ENCODE results near the gene NRIP3. TPM values are rescaled to one million over a fixed set of nuclear protein-coding genes. Genes with fewer than 3 reads are reported as not detected.

Gene NRIP3
- total and polyA plus RNA-seq, 9 donors: 0.24 to 16.9 (median 0.99) TPM

DNA sequence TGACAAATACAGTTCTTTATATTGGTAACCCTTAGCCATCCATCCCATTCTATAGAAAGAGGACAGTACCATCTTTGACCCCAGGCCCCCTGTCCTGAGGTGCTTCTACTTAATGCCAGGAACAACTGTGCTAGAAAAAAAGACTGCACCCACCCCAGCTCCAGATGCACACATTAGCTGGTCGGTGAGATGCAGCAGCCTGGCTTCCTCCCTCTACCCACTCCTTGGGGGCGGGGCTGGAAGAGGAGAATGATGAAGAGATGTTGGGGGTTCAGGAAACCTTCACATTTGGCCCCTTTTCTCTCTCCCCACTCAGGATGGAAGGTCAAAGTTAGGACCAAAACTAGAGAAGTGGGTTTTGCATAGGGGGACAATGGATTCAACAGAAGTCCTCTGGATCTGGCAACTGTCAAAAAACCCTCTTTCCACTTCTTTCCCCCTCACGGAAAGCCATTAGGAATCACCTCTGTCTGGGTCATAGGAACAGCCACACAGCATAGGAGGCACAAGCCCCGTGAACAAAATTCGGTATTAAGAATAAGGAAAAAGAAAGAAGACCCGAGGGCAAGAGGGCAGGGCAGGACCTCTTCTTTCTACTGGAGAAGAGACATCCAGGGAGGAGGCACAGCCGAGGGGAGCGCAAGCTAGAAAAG, 755 bp downstream of the NRIP3 start:
- no peak overlapping the region for H3K27ac ChIP-seq
- no peaks in the 10 kb centered on the region for H3K36me3 ChIP-seq
- H3K4me3 ChIP-seq: peak overlapping the region; percentile 42
- intact Hi-C loops (cut with DNase I): no loop called here
- H3K4me1 ChIP-seq (ENCODE audit: insufficient read depth): peaks cover 12% of the 10 kb centered on the region
- TF ChIP-seq EP300 (IDR thresholded peaks at IDR 0.05): no peak
- TF ChIP-seq, protein P1, sequence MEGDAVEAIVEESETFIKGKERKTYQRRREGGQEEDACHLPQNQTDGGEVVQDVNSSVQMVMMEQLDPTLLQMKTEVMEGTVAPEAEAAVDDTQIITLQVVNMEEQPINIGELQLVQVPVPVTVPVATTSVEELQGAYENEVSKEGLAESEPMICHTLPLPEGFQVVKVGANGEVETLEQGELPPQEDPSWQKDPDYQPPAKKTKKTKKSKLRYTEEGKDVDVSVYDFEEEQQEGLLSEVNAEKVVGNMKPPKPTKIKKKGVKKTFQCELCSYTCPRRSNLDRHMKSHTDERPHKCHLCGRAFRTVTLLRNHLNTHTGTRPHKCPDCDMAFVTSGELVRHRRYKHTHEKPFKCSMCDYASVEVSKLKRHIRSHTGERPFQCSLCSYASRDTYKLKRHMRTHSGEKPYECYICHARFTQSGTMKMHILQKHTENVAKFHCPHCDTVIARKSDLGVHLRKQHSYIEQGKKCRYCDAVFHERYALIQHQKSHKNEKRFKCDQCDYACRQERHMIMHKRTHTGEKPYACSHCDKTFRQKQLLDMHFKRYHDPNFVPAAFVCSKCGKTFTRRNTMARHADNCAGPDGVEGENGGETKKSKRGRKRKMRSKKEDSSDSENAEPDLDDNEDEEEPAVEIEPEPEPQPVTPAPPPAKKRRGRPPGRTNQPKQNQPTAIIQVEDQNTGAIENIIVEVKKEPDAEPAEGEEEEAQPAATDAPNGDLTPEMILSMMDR (IDR thresholded peaks at IDR 0.05): no peak
- no peak for TF ChIP-seq POLR2A (IDR thresholded peaks at IDR 0.05)
- DNase-seq: no peak
- no peaks in the 10 kb centered on the region for H3K27me3 ChIP-seq
- H3K9me3 ChIP-seq: no peaks in the 10 kb centered on the region
- 14 to 15% (median 14%) methylated on average over 8 of the region's 8 CpGs for WGBS, 3 donors

DNA sequence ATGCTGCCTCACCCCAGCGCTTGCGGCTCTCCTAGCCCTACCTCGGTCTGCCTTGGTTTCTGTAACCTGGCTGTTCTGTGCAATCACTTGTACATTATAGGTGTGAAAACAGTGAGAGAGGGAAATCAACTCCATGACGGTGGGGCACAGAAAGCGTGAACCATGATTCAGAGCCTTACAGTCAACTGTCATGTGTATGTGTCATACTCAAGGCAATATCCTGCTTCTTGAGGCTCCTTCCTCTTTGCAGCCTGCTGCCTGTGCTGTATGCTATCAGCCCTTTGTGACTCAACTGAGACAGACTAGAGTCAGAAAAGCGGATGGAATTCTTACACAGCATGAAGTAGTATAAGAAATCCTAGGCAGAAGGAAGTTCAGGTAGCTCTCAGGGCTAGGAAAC, 2.1 kb downstream of the NRIP3 start:
- 78 to 89% (median 82%) methylated on average over 6 of the region's 6 CpGs for WGBS, 3 donors
- DNase-seq: no peak
- Histone ChIP-seq H3K27me3 (no peaks in the 10 kb centered on the region), H3K9me3 (no peaks in the 10 kb centered on the region), H3K36me3 (no peaks in the 10 kb centered on the region), H3K4me1 (ENCODE audit: insufficient read depth) (peaks cover 12% of the 10 kb centered on the region), H3K4me3 (no peak overlapping the region), H3K27ac (no peak overlapping the region)
- intact Hi-C loops (cut with DNase I): no loop called here
- TF ChIP-seq, protein P1 (IDR thresholded peaks at IDR 0.05): no peak
- TF ChIP-seq POLR2A (IDR thresholded peaks at IDR 0.05) (no peak), EP300 (IDR thresholded peaks at IDR 0.05) (no peak)

DNA sequence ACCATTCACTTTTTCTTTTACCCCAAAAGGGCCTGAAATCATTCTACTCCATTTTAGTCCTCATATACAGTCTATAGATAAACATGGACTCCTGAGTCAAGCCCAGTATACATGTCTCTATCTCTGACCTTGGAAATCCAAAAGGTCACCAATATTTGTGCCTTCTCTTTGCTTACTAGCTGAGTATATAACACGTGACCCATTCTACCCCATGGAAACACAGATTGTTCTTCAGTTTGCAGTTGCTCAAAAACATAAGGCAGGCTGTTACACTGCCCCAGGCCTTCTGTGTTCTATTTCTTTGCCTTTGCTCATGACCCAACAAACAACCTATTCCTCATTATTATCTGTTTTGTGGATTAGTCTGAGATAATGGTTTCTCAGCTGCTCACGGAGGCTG, 5.8 kb downstream of the NRIP3 start:
- WGBS, 3 donors: 81 to 92% (median 86%) methylated on average over 2 of the region's 2 CpGs
- intact Hi-C loops (cut with DNase I): loop anchor here in 1 of 4 donors (10.0 kb wide), 1 partner anchor 917 kb away; no protein-coding TSS in a partner anchor

DNA sequence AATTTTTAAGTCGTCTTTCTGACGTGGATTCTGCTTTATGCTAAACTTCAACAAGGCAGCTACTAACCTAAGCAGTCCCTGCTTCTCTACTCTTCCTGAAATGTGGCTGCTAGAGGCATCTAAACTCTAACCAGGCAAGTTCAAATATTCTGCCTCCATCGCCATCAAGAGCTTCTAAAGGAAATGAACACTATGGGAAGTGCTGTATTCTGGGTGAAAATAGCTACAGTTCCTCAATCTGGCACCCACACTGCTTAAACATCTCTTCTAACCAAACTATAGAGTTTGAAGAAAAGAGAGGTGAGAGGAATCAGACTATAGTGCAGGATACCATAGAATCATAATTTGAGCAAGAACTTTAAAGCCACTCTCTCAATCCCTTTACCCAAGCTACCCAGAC, 6.3 kb downstream of the NRIP3 start:
- WGBS, 3 donors: 85 to 93% (median 85%) methylated on average over 3 of the region's 3 CpGs
- Histone ChIP-seq H3K27ac (no peak overlapping the region), H3K4me1 (ENCODE audit: insufficient read depth) (no peaks in the 10 kb centered on the region), H3K27me3 (no peaks in the 10 kb centered on the region), H3K36me3 (no peaks in the 10 kb centered on the region), H3K9me3 (no peaks in the 10 kb centered on the region), H3K4me3 (no peak overlapping the region)
- TF ChIP-seq POLR2A (IDR thresholded peaks at IDR 0.05) (no peak), EP300 (IDR thresholded peaks at IDR 0.05) (no peak)
- TF ChIP-seq, protein P1 (IDR thresholded peaks at IDR 0.05): no peak
- no peak for DNase-seq
- intact Hi-C loops (cut with DNase I): loop anchor here in 1 of 4 donors (10.0 kb wide), 1 partner anchor 917 kb away; no protein-coding TSS in a partner anchor

More for the DNA sequence above, 5.8 kb downstream of the NRIP3 start:
- Histone ChIP-seq H3K36me3 (no peaks in the 10 kb centered on the region), H3K4me1 (ENCODE audit: insufficient read depth) (peaks cover under 1% of the 10 kb centered on the region), H3K27me3 (no peaks in the 10 kb centered on the region), H3K27ac (no peak overlapping the region), H3K4me3 (no peak overlapping the region), H3K9me3 (no peaks in the 10 kb centered on the region)
- DNase-seq: no peak
- TF ChIP-seq POLR2A (IDR thresholded peaks at IDR 0.05) (no peak), EP300 (IDR thresholded peaks at IDR 0.05) (no peak)
- TF ChIP-seq, protein P1 (IDR thresholded peaks at IDR 0.05): no peak

All from ovary (tissue), 9 donors.